ENCODE data around the gene GBF1.

DNA sequence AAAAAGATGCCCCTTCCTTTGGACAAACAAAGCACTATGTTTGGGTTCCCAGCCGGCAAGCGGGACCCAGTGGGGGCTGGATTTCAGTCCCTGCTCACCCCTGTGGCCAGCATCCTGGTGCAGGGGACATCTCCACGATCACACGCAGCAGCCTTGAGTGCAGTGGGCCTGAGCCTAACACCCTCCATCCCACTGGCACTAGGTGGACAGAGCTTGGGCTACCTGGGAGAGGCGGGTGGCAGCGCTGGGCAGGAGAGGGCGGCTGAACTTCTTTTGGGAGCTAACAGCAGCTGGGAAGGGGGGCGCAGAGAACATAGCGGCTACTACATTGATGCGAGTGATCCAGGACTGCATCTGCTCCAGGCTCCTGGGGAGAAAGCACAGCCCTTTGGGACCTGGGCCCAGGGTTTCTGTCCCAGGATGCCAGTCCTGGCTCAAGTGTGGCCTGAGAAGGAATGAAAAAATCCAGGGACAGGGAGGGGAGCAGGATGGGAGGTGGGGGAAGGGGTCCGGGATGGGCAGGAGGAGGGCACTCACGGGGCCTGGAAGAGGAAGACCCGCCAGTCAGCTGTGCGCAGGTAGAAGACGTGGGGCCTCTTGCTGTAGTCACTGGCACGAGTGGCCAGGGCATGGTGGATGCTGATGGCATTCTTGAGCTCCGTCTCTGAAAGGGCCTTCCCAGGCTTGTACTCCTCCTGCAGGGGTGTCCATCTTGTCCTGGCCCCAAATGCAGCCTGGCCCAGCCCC, 159.2 kb downstream of the GBF1 start:
- TF ChIP-seq, protein P1, sequence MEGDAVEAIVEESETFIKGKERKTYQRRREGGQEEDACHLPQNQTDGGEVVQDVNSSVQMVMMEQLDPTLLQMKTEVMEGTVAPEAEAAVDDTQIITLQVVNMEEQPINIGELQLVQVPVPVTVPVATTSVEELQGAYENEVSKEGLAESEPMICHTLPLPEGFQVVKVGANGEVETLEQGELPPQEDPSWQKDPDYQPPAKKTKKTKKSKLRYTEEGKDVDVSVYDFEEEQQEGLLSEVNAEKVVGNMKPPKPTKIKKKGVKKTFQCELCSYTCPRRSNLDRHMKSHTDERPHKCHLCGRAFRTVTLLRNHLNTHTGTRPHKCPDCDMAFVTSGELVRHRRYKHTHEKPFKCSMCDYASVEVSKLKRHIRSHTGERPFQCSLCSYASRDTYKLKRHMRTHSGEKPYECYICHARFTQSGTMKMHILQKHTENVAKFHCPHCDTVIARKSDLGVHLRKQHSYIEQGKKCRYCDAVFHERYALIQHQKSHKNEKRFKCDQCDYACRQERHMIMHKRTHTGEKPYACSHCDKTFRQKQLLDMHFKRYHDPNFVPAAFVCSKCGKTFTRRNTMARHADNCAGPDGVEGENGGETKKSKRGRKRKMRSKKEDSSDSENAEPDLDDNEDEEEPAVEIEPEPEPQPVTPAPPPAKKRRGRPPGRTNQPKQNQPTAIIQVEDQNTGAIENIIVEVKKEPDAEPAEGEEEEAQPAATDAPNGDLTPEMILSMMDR (IDR thresholded peaks at IDR 0.05; ENCODE audit: borderline replicate concordance, extremely low read depth, low read length, poor library complexity, severe bottlenecking), result no peak
- no peak for TF ChIP-seq EZH2 (IDR thresholded peaks at IDR 0.05; ENCODE audit: borderline replicate concordance, low read depth, low read length, severe bottlenecking)
